A549 (cell line): ENCODE measurements around the gene DACT2. TPM values are rescaled to one million over a fixed set of nuclear protein-coding genes. Genes with fewer than 3 reads are reported as not detected.
A peak's percentile ranks its signal among the peaks of the same experiment; 100 is the strongest.

Experiments
- ATAC-seq, 2 experiments: fragments of 200-7000 bp in 1 of 2; fragments of >200 bp in 1 of 2; cut with Nextera tagmentation in 1 of 2; cut with Tn5 transposase in 1 of 2; 3 replicates each; pipeline versions ENCODE4 v1.8.0 to v1.9.1; 2018 to 2020; ENCODE audit warnings: mild to moderate bottlenecking in 1 of 2, moderate library complexity in 1 of 2
- CTCF ChIA-PET: fragments of 300-600 bp; sonication (Branson Sonifier 250); formaldehyde crosslinking; extraction: SDS; loops from one replicate; lab custom pipeline; 2021; ENCODE audit warnings: antibody characterized with exemption, inconsistent platforms; lab: Yijun Ruan, JAX
- POLR2A ChIA-PET: fragments of 350-600 bp; formaldehyde crosslinking; extraction: SDS; loops from one replicate; lab custom pipeline; 2021; ENCODE audit warnings: antibody characterized with exemption, inconsistent platforms; lab: Yijun Ruan, JAX
- DNase-seq, 2 experiments: peaks; one replicate each; pipeline versions ENCODE4 v3.0.0 to v3.0.0-alpha.2; 2011 to 2016; ENCODE audit warnings: low read depth in 1 of 2, low spot score in 1 of 2
- FAIRE-seq: peaks from 2 replicates; lab custom pipeline; 2011; peaks lifted over from hg19 to GRCh38; lab: Jason Lieb, UNC
- H3K27ac ChIP-seq, 2 experiments: fragments of >200 bp; sonication (Bioruptor Twin); formaldehyde crosslinking; 3 replicates each; pipeline ENCODE4 v1.5.1; 2016 to 2017
- H3K4me1 ChIP-seq: fragments of >200 bp; sonication (Bioruptor Twin); formaldehyde crosslinking; 3 replicates; pipeline ENCODE4 v1.6.1; 2016
- H3K4me2 ChIP-seq: fragments of >200 bp; sonication (Bioruptor Twin); formaldehyde crosslinking; 3 replicates; pipeline ENCODE4 v1.6.1; 2016
- H3K4me3 ChIP-seq: fragments of >200 bp; sonication (Bioruptor Twin); formaldehyde crosslinking; 3 replicates; pipeline ENCODE4 v1.5.1; 2016
- H3K9me3 ChIP-seq: fragments of >200 bp; sonication (Bioruptor Twin); formaldehyde crosslinking; 3 replicates; pipeline ENCODE4 v1.6.1; 2016
- BCL3 ChIP-seq: fragments of >200 bp; sonication (Bioruptor Twin); formaldehyde crosslinking; IDR thresholded peaks from 3 replicates; pipeline ENCODE4 v1.6.1; 2016
- BHLHE40 ChIP-seq: IDR thresholded peaks from 2 replicates; pipeline ENCODE4 v1.6.1; 2012; ENCODE audit warnings: low read depth, low read length, inconsistent platforms
- CEBPB ChIP-seq, 2 experiments: fragments of >200 bp in 1 of 2; sonication (Bioruptor Twin) in 1 of 2; formaldehyde crosslinking in 1 of 2; IDR thresholded peaks; 2 replicates each; pipeline ENCODE4 v1.6.1; 2012 to 2016
- CHD2 ChIP-seq: fragments of 150-350 bp; IDR thresholded peaks from 2 replicates; pipeline ENCODE4 v1.6.1; 2014; ENCODE audit warnings: low read length; ENCODE audit not compliant: partially characterized antibody
- EHF ChIP-seq: fragments of 250-450 bp; sonication (Bioruptor Pico); IDR thresholded peaks from 2 replicates; pipeline ENCODE4 v1.5.0; 2020; ENCODE audit warnings: mild to moderate bottlenecking
- ELK1 ChIP-seq: fragments of 150-350 bp; IDR thresholded peaks from 2 replicates; pipeline ENCODE4 v1.6.1; 2014; ENCODE audit warnings: low read depth, mild to moderate bottlenecking, low read length
- FOSB ChIP-seq: fragments of 250-450 bp; sonication (Bioruptor Pico); IDR thresholded peaks from 2 replicates; pipeline ENCODE4 v1.5.0; 2020; ENCODE audit warnings: mild to moderate bottlenecking, moderate library complexity
- GATA3 ChIP-seq: IDR thresholded peaks from 2 replicates; pipeline ENCODE4 v1.6.1; 2012; ENCODE audit warnings: borderline replicate concordance
- HDAC2 ChIP-seq: fragments of 200-600 bp; sonication (generic); IDR thresholded peaks from 2 replicates; pipeline ENCODE4 v1.6.1; 2016
- HOXB13 ChIP-seq: fragments of 250-450 bp; sonication (Bioruptor Pico); IDR thresholded peaks from 2 replicates; pipeline ENCODE4 v1.5.0; 2020; ENCODE audit warnings: low read depth, mild to moderate bottlenecking, moderate library complexity
- JUNB ChIP-seq: fragments of >200 bp; sonication (Bioruptor Twin); formaldehyde crosslinking; IDR thresholded peaks from 2 replicates; pipeline ENCODE4 v1.6.1; 2016
- MAFK ChIP-seq: fragments of 450-650 bp; IDR thresholded peaks from 2 replicates; pipeline ENCODE4 v1.6.1; 2014; ENCODE audit not compliant: partially characterized antibody
- MAX ChIP-seq: IDR thresholded peaks from 2 replicates; pipeline ENCODE4 v1.6.1; 2012
- NR3C1 ChIP-seq: fragments of >200 bp; sonication (Bioruptor Twin); formaldehyde crosslinking; IDR thresholded peaks from 3 replicates; pipeline ENCODE4 v1.6.1; 2017
- POLR2AphosphoS2 ChIP-seq: conservative IDR thresholded peaks from 2 replicates; pipeline ENCODE4 v1.6.1; 2012; ENCODE audit warnings: low read length, improper control_type of control experiment, inconsistent platforms
- RAD21 ChIP-seq, 2 experiments: fragments of >200 bp in 1 of 2; sonication (Bioruptor Twin) in 1 of 2; formaldehyde crosslinking in 1 of 2; IDR thresholded peaks in 1 of 2; conservative IDR thresholded peaks in 1 of 2; 2 replicates in 1 of 2; 3 replicates in 1 of 2; pipeline ENCODE4 v1.6.1; 2012 to 2018; ENCODE audit warnings: inconsistent platforms in 1 of 2
- RARB ChIP-seq: fragments of 250-450 bp; sonication (Bioruptor Pico); IDR thresholded peaks from 2 replicates; pipeline ENCODE4 v1.8.0; 2021; ENCODE audit warnings: mild to moderate bottlenecking, moderate library complexity
- REST ChIP-seq: fragments of 200-600 bp; sonication (generic); IDR thresholded peaks from 2 replicates; pipeline ENCODE4 v1.6.1; 2016; ENCODE audit warnings: antibody characterized with exemption, mild to moderate bottlenecking, moderate library complexity
- RFX5 ChIP-seq: fragments of 450-650 bp; IDR thresholded peaks from 2 replicates; pipeline ENCODE4 v1.7.1; 2014; ENCODE audit warnings: antibody characterized with exemption, mild to moderate bottlenecking, moderate library complexity
- SREBF2 ChIP-seq: fragments of 450-650 bp; IDR thresholded peaks from 2 replicates; pipeline ENCODE4 v1.6.1; 2014; ENCODE audit warnings: mild to moderate bottlenecking, moderate library complexity
- USF2 ChIP-seq: fragments of 450-650 bp; IDR thresholded peaks from 2 replicates; pipeline ENCODE4 v1.6.1; 2014; ENCODE audit warnings: antibody characterized with exemption
- ZSCAN20 ChIP-seq: fragments of 250-450 bp; sonication (Bioruptor Pico); IDR thresholded peaks from 2 replicates; pipeline ENCODE4 v1.8.0; 2022; ENCODE audit warnings: mild to moderate bottlenecking, moderate library complexity
- WGBS: methylation state at CpG from one replicate; pipeline ENCODE4 v1.1.6; 2017; ENCODE audit errors: missing lambda C conversion rate; 5-methylcytosine and 5-hydroxymethylcytosine counted together
- polyA plus RNA-seq, 4 experiments: library from polyadenylated mRNA; depleted of rRNA in 3 of 4; stranded (reverse); fragments of >200 nt; fragmentation: RNase III in 1 of 4; extraction: RNeasy Plus Mini Kit Qiagen cat#74134 plus additional on column Dnase treatment in 1 of 4; gene quantifications; 2 replicates in 3 of 4; 3 replicates in 1 of 4; pipeline ENCODE4 v1.2.3, GENCODE V29; 2011 to 2017

Gene DACT2
- polyA plus RNA-seq, 2 of the 4 experiments (the other 2 are of a cell fraction) = 0.63 to 1.5 TPM

- POLR2A ChIA-PET = no interaction called here
- CTCF ChIA-PET = interaction anchor here (0.7 kb wide), 1 partner anchor 28 kb away, joined by 3 read pairs; no protein-coding TSS in a partner anchor
- FAIRE-seq = no peak
- DNase-seq = peak in 1 of 2 experiments; percentile 32
- Histone ChIP-seq H3K9me3 (no peaks in the 10 kb centered on the region), H3K4me3 (no peak overlapping the region; the same call in 2 of the 3 replicates), H3K4me1 (peaks cover 31% of the 10 kb centered on the region), H3K27ac (peak overlapping the region; percentile 89 to 94), H3K4me2 (peak overlapping the region; percentile 95)
- 0 out of 6 replicates have a peak, but pooled peaks of 1 of the 2 experiments have one; percentile 8 for ATAC-seq
- WGBS = 76% methylated on average over 13 of the region's 17 CpGs
- TF ChIP-seq BCL3 (no peak), JUNB (no peak), HDAC2 (no peak), RFX5 (no peak), POLR2AphosphoS2 (no peak), CHD2 (no peak)
- TF ChIP-seq, all 56 proteins: peak for 0
These were observed 46.0 kb downstream of the DACT2 start for GRCh38 chr6:168273441-168274036.

- FAIRE-seq = no peak
- peak overlapping the region; percentile 89 to 94; a peak in 5 of 6 replicates for H3K27ac ChIP-seq
- 91% methylated on average over 17 of the region's 17 CpGs for WGBS
These were observed 46.9 kb downstream of the DACT2 start for GRCh38 chr6:168272415-168273325.

More at GRCh38 chr6:168272415-168273325, 46.9 kb downstream of the DACT2 start:
- Histone ChIP-seq H3K4me2 (peak overlapping the region; percentile 95; the same call in 2 of the 3 replicates), H3K9me3 (no peaks in the 10 kb centered on the region), H3K4me3 (no peak overlapping the region), H3K4me1 (peaks cover 32% of the 10 kb centered on the region)
- TF ChIP-seq BHLHE40 = no peak
- no peak for TF ChIP-seq MAX
- no peak for TF ChIP-seq ZSCAN20 (CRISPR knock-in tag)
- TF ChIP-seq CEBPB (IDR thresholded peaks at IDR 0.05) = no peak
- no peak for TF ChIP-seq USF2
- no peak for TF ChIP-seq RARB (CRISPR knock-in tag)
- TF ChIP-seq REST = no peak
- no peak for TF ChIP-seq MAFK
- TF ChIP-seq GATA3 = no peak
- no peak for TF ChIP-seq EHF (CRISPR knock-in tag)
- no peak for TF ChIP-seq HOXB13
- TF ChIP-seq ELK1 = no peak
- no peak for TF ChIP-seq NR3C1
- TF ChIP-seq FOSB = no peak
- TF ChIP-seq RAD21 (conservative IDR thresholded peaks at IDR 0.05 in 1 of 2, IDR thresholded peaks at IDR 0.05 in 1 of 2) = no peak
- TF ChIP-seq SREBF2 = no peak
- no peak for TF ChIP-seq BCL3
- CTCF ChIA-PET = no interaction called here
- DNase-seq (no peak), ATAC-seq (no peak)
- POLR2A ChIA-PET = no interaction called here
